ENCODE results near the gene UBE2O.

DNA sequence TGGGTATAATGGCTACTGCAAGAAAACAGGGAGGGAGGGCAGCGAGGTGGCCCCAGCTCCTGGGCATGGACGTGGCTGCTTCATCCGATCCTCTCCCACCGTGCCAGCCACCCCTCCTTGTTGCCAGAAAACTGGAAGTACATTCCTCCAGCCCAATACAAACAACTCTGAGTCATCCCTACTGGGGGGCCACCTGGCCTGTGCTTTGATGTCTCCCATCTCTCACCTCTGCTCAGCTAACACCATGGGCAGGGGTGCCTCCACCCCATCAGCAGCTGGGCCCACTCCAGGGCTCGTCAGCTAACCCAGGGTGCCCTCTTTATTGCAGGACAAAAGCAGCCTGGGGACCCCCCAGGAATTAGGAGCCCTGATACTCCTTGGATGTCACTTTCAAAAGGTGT is 46.3 kb upstream of the UBE2O start:
- TF ChIP-seq, protein P1, sequence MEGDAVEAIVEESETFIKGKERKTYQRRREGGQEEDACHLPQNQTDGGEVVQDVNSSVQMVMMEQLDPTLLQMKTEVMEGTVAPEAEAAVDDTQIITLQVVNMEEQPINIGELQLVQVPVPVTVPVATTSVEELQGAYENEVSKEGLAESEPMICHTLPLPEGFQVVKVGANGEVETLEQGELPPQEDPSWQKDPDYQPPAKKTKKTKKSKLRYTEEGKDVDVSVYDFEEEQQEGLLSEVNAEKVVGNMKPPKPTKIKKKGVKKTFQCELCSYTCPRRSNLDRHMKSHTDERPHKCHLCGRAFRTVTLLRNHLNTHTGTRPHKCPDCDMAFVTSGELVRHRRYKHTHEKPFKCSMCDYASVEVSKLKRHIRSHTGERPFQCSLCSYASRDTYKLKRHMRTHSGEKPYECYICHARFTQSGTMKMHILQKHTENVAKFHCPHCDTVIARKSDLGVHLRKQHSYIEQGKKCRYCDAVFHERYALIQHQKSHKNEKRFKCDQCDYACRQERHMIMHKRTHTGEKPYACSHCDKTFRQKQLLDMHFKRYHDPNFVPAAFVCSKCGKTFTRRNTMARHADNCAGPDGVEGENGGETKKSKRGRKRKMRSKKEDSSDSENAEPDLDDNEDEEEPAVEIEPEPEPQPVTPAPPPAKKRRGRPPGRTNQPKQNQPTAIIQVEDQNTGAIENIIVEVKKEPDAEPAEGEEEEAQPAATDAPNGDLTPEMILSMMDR (IDR thresholded peaks at IDR 0.05 in 4 of 5, conservative IDR thresholded peaks at IDR 0.05 in 1 of 5) = no peak
- no peak for TF ChIP-seq POLR2A (IDR thresholded peaks at IDR 0.05)

All from gastrocnemius medialis (tissue), 4 donors.